H1 (cell line): ENCODE results near the gene TRIM46. TPM values are rescaled to one million over a fixed set of nuclear protein-coding genes. Genes with fewer than 3 reads are reported as not detected.

Experiments used
- ASH2L ChIP-seq: fragments of 200-600, 300-600 bp; sonication (generic); IDR thresholded peaks from one replicate; pipeline ENCODE4 v1.7.1; 2017; ENCODE audit warnings: low read length
- BACH1 ChIP-seq: IDR thresholded peaks from 2 replicates; pipeline ENCODE4 v1.6.1; 2012; ENCODE audit warnings: low read length, improper control_type of control experiment
- CHD2 ChIP-seq: IDR thresholded peaks from 2 replicates; pipeline ENCODE4 v1.6.1; 2012; ENCODE audit warnings: low read length, improper control_type of control experiment
- CTBP2 ChIP-seq: IDR thresholded peaks from 2 replicates; pipeline ENCODE4 v1.7.0; 2011; ENCODE audit warnings: borderline replicate concordance, mild to moderate bottlenecking, moderate library complexity, mixed read lengths, low read length; ENCODE audit not compliant: insufficient read depth, insufficient read length
- EZH2 ChIP-seq: fragments of 200-600 bp; sonication (generic); IDR thresholded peaks from 2 replicates; pipeline ENCODE4 v1.7.1; 2012; ENCODE audit warnings: low read depth, mild to moderate bottlenecking, moderate library complexity, low read length, inconsistent platforms; ENCODE audit not compliant: severe bottlenecking
- FOSL1 ChIP-seq: IDR thresholded peaks from 2 replicates; pipeline ENCODE4 v1.6.1; 2011; ENCODE audit warnings: mild to moderate bottlenecking, low read depth, low read length, moderate library complexity; ENCODE audit not compliant: insufficient read depth
- GABPA ChIP-seq: IDR thresholded peaks from 2 replicates; pipeline ENCODE4 v1.6.1; 2011; ENCODE audit warnings: mild to moderate bottlenecking, low read length, moderate library complexity, borderline replicate concordance; ENCODE audit not compliant: insufficient read depth
- KDM4A ChIP-seq: IDR thresholded peaks from one replicate; pipeline ENCODE4 v1.7.1; 2012; ENCODE audit warnings: low read depth, mild to moderate bottlenecking, moderate library complexity, low read length, inconsistent platforms; ENCODE audit not compliant: severe bottlenecking
- MAFK ChIP-seq: IDR thresholded peaks from 2 replicates; pipeline ENCODE4 v1.6.1; 2012; ENCODE audit warnings: low read depth, mild to moderate bottlenecking, improper control_type of control experiment, low read length
- NRF1 ChIP-seq: IDR thresholded peaks from 2 replicates; pipeline ENCODE4 v1.6.1; 2011; ENCODE audit warnings: mild to moderate bottlenecking, low read depth, low read length, improper control_type of control experiment
- POLR2AphosphoS5 ChIP-seq: IDR thresholded peaks from 2 replicates; pipeline ENCODE4 v1.6.1; 2011; ENCODE audit warnings: low read depth, low read length
- POU5F1 ChIP-seq: IDR thresholded peaks from 2 replicates; pipeline ENCODE4 v1.6.1; 2011; ENCODE audit warnings: low read depth, mild to moderate bottlenecking, low read length, moderate library complexity
- RNF2 ChIP-seq: fragments of 200-900, 300-1000 bp; sonication (generic); IDR thresholded peaks from 2 replicates; pipeline ENCODE4 v1.7.1; 2016; ENCODE audit warnings: borderline replicate concordance, low read depth, mild to moderate bottlenecking, antibody characterized with exemption, low read length; ENCODE audit not compliant: poor library complexity, severe bottlenecking; ENCODE audit errors: missing control alignments
- RXRA ChIP-seq: IDR thresholded peaks from 2 replicates; pipeline ENCODE4 v1.6.1; 2011; ENCODE audit warnings: low read depth, mild to moderate bottlenecking, low read length, moderate library complexity; ENCODE audit not compliant: insufficient read depth
- SAP30 ChIP-seq: fragments of 300-600 bp; sonication (generic); IDR thresholded peaks from 2 replicates; pipeline ENCODE4 v1.7.1; 2012; ENCODE audit warnings: low read length, moderate library complexity, mild to moderate bottlenecking, inconsistent platforms; ENCODE audit not compliant: insufficient read depth, insufficient replicate concordance
- SIX5 ChIP-seq: IDR thresholded peaks from 2 replicates; pipeline ENCODE4 v1.6.1; 2011; ENCODE audit warnings: mild to moderate bottlenecking, low read depth, low read length
- SP1 ChIP-seq: IDR thresholded peaks from 2 replicates; pipeline ENCODE4 v1.6.1; 2011; ENCODE audit warnings: low read depth, low read length
- TAF1 ChIP-seq: IDR thresholded peaks from 2 replicates; pipeline ENCODE4 v1.6.1; 2011; ENCODE audit warnings: mild to moderate bottlenecking, low read depth, low read length
- polyA plus RNA-seq, 7 experiments: library from polyadenylated mRNA; depleted of rRNA in 3 of 7; stranded (reverse) in 5 of 7; unstranded in 2 of 7; fragments of >200 nt in 5 of 7; fragments of 200-250 nt in 2 of 7; gene quantifications; 1 replicate in 5 of 7; 2 replicates in 1 of 7; 4 replicates in 1 of 7; pipeline versions ENCODE4 v1.2.1 to v1.2.3, GENCODE V29; 2011 to 2013; ENCODE audit warnings: missing spikeins in 2 of 7, mixed read lengths in 2 of 7
- total RNA-seq: library from RNA; stranded (reverse); fragmentation: NEBNext Ultra II Directional; extraction: Animal tissue kit (Norgen Biotek cat#: 25700); gene quantifications from 2 replicates; pipeline ENCODE4 v1.2.1, GENCODE V29; 2021

The TRIM46 gene
- total and polyA plus RNA-seq, 2 of the 8 experiments (the other 6 are each of a cell fraction or from before 2014, with no cell fraction given): 15.5 to 21.6 TPM

GRCh38 chr1:155173478-155174323 is at the start of gene TRIM46 (continued):
- TF ChIP-seq RNF2 (no peak), NRF1 (peak; percentile 70), MAFK (no peak), POU5F1 (no peak), TAF1 (no peak), KDM4A (no peak), EZH2 (no peak), FOSL1 (no peak), RXRA (no peak), SP1 (no peak), CHD2 (no peak), ASH2L (peak; percentile 13), SIX5 (no peak), POLR2AphosphoS5 (no peak), SAP30 (no peak), CTBP2 (no peak), BACH1 (no peak), GABPA (no peak)
